GM18867 (cell line): Measurements from ENCODE around the gene LRRC55.

Experiments used
- ATAC-seq: cut with Tn5 transposase; IDR thresholded peaks from one replicate; pipeline ENCODE4 v1.9.1; 2021; ENCODE audit warnings: mild to moderate bottlenecking, moderate library complexity; ENCODE audit not compliant: unreplicated experiment

LRRC55 gene

DNA sequence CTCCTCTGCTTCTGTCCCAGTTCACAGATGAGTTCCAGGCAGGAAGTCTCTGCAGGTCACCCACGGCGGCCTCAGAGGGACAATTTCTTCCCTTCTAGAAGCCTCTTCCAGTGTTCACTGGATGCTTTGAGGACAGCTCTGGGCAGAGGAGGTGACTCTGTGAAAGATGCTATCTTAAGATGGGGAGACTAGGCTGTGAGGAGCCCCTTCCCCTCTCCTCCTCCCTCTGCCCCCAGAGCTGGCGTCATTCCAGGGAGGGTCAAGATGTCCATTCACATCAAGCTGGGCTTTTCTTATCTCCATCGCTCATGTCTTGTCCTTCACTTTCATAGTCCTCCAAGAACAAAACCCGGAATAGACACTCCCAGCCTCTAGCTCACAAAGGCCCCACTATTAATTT, 51.9 kb downstream of the LRRC55 start:
- no peak for ATAC-seq

DNA sequence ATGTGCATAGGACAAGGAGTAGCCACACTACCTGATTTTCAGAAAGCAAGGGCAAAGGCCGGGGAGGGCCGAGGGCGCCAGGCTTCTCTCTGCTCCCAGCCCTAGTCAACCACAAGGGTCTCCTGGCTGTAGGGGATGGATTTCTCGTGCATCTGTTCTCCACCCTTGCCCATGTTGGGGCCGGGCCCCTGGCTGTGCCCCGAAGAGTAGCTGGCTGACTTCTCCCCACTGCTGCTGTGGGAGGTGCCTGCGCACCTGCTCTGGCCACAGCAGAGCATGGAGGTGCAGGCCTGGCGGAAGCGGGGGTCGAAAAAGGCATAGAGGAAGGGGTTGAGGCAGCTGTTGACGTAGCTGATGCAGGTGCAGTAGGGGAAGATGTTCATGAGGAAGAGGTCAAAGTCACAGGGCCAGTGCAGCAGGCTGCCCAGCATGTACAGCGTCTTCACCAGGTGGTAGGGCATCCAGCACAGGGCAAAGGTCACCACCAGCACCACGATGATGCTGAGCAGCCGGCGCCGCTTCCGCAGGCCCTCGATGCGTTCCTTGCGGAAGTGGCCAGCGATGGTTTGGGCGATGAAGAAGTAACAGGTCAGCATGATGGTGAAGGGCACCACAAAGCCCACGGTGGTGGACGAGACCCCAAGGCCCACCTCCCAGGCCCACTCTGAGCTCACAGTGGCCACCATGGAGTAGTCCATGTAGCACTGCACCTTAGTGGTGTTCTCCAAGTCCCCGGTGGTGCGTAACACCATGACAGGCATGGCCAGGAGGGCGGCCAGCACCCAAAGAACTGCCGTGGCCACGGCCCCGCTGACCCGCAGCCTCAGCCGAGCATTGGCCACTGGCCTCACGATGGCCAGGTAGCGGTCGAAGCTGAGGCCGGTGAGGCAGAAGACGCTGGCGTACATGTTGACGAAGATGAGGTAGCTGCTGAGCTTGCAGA, 54.3 kb downstream of the LRRC55 start:
- no peak for ATAC-seq

DNA sequence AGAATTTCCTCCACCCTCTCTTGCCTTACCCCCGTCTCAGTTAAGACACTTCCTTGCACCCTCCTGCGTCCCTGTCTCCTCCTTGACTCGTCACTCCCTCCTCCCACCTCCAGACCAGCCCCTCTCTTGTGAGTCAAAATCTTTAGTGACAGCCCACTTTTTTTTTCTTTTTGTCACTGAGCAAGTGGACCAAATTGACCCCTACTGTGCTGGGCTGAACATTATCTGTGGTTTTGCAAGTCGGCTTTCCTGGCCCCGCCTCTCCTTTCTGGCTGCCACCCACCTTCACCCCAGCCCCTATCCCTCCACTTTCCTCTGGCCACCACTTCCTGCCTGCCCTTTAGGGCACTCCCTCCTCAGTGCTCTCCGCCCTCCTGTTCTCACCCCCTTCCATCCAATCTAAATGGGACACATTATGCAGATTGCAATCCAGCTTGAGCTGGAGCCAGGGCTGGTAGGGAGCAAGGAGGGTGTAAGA, 55.5 kb downstream of the LRRC55 start, which contains the start of gene APLNR:
APLNR (minus strand) TSS at position 47 of the 478 bp plus-strand sequence. CDS start 246 bp downstream, outside the sequence.
- ATAC-seq, result no peak

GRCh38 chr11:57239348-57239747, 57.6 kb downstream of the LRRC55 start:
- no peak for ATAC-seq

GRCh38 chr11:57240007-57240406, 58.3 kb downstream of the LRRC55 start:
- no peak for ATAC-seq

DNA sequence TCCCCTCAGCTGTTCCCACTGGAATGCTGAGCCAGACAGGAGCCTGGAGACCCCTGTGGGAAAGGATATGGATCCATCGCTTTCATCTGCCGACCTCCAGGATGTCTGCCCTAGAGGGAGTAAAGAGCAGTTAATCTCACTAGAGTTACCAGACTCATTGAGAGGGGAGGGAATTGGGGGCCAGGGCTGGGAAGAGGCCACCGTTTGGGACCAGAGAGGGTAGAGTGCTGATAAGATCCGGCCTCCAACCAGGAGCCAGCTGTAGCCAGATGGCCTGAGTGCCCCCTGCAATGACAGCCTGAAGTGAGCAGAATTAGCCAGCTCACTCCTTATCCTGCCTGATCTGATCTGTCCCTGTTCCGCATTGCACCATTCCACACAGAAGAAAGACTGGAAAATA, 59.0 kb downstream of the LRRC55 start:
- no peak for ATAC-seq
